ENCODE measurements around the gene USP34. TPM values are rescaled to one million over a fixed set of nuclear protein-coding genes. Genes with fewer than 3 reads are reported as not detected.
"Not testable (repeated sequence)": the region's sequence is repeated elsewhere in the genome, so short reads cannot be mapped to it uniquely, and the experiment has no call there.

USP34 gene
- total RNA-seq, 4 donors from 2014 or later = 120 to 210 (median 157) TPM

DNA sequence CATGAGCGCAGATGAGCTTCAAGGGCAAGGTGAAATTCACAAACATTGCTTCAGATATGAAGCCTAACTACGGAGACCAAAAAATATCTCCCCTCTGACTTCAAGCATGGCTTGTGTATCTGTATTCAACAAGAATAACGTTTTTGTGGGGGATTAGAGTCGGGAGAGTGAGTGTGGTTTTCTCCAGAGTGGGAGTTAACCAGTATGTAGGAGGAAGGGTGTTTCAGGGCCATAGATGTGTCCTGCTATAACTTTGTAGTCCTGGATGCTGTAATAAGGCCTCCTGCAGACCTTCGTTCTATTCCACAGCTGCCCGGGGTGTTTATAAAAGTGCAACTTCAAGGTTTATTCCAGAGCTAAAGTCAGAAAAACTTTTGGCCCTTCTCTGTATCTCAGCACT is 321.8 kb downstream of the USP34 start:
- no peak overlapping the region for H3K4me3 ChIP-seq
- no peak for TF ChIP-seq EP300 (IDR thresholded peaks at IDR 0.05)
- TF ChIP-seq POLR2A (IDR thresholded peaks at IDR 0.05) = no peak
- TF ChIP-seq, protein P1, sequence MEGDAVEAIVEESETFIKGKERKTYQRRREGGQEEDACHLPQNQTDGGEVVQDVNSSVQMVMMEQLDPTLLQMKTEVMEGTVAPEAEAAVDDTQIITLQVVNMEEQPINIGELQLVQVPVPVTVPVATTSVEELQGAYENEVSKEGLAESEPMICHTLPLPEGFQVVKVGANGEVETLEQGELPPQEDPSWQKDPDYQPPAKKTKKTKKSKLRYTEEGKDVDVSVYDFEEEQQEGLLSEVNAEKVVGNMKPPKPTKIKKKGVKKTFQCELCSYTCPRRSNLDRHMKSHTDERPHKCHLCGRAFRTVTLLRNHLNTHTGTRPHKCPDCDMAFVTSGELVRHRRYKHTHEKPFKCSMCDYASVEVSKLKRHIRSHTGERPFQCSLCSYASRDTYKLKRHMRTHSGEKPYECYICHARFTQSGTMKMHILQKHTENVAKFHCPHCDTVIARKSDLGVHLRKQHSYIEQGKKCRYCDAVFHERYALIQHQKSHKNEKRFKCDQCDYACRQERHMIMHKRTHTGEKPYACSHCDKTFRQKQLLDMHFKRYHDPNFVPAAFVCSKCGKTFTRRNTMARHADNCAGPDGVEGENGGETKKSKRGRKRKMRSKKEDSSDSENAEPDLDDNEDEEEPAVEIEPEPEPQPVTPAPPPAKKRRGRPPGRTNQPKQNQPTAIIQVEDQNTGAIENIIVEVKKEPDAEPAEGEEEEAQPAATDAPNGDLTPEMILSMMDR (IDR thresholded peaks at IDR 0.05) = no peak
- no peak for TF ChIP-seq POLR2AphosphoS5 (IDR thresholded peaks at IDR 0.05)
- WGBS, 2 donors (ENCODE audit: low coverage in 1 of 2) = 78 to 93% methylated on average over 3 to 4 of the region's 6 CpGs

DNA sequence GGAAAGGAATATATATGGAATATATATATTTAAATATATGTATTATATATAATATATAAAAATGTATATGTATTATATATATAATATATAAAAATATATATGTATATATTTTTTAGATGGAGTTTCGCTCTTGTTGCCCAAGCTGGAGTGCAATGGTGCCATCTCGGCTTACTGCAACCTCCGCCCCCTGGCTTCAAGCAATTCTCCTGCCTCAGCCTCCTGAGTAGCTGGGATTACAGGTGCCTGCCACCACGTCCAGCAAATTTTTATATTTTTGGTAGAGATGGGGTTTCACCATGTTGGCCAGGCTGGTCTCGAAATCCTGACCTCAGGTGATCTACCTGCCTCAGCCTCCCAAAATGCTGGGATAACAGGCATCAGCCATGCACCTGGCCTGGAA is 322.8 kb downstream of the USP34 start:
- not testable (repeated sequence) for H3K9me3 ChIP-seq, H3K27ac ChIP-seq, ATAC-seq, H3K27me3 ChIP-seq, H3K4me1 ChIP-seq, H3K4me3 ChIP-seq
- 87 to 90% methylated on average over 2 to 5 of the region's 5 CpGs for WGBS, 2 donors (ENCODE audit: low coverage in 1 of 2)
- peaks cover 0 to 41% of the 10 kb centered on the region in 2 donors for H3K36me3 ChIP-seq

More for the DNA sequence above, 321.8 kb downstream of the USP34 start:
- H3K27ac ChIP-seq = no peak overlapping the region
- peaks cover 0 to 10% (median 0%) of the 10 kb centered on the region in 3 donors for H3K4me1 ChIP-seq
- H3K9me3 ChIP-seq = no peaks in the 10 kb centered on the region
- H3K27me3 ChIP-seq = no peaks in the 10 kb centered on the region
- ATAC-seq = no peak
- peaks cover 0 to 41% of the 10 kb centered on the region in 2 donors for H3K36me3 ChIP-seq

DNA sequence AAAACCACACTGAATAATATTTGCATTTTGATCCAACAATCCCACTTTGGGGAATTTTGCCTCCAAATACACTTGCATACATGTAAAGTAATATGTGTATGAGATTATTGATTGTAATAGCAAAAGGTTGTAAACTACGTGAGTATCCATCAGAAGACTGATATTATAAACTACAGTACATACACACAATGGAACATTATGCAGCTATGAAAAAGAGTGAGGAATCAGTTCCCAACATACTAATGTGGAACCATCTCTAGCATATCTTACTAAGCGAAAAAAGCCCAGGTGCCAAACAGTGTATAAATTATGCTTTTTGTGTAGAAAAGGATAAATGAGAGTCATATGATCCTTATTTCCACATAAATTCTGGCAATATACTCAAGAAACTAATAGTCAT is 324.9 kb downstream of the USP34 start:
- 95 to 100% methylated on average over 2 of the region's 2 CpGs for WGBS, 2 donors (ENCODE audit: low coverage in 1 of 2)
- no peaks in the 10 kb centered on the region for H3K9me3 ChIP-seq
- H3K27me3 ChIP-seq = no peaks in the 10 kb centered on the region
- H3K4me1 ChIP-seq = peaks cover 0 to 10% (median 0%) of the 10 kb centered on the region in 3 donors
- peak overlapping the region in 1 of 2 donors; percentile 59 for H3K4me3 ChIP-seq
- ATAC-seq = no peak
- H3K36me3 ChIP-seq = peaks cover 0 to 30% of the 10 kb centered on the region in 2 donors
- H3K27ac ChIP-seq = peak overlapping the region in 3 of 4 donors; percentile 3 to 84 (median 80)
- TF ChIP-seq POLR2A (IDR thresholded peaks at IDR 0.05) (no peak), EP300 (IDR thresholded peaks at IDR 0.05) (no peak), POLR2AphosphoS5 (IDR thresholded peaks at IDR 0.05) (no peak)
- TF ChIP-seq, protein P1 (IDR thresholded peaks at IDR 0.05) = no peak

DNA sequence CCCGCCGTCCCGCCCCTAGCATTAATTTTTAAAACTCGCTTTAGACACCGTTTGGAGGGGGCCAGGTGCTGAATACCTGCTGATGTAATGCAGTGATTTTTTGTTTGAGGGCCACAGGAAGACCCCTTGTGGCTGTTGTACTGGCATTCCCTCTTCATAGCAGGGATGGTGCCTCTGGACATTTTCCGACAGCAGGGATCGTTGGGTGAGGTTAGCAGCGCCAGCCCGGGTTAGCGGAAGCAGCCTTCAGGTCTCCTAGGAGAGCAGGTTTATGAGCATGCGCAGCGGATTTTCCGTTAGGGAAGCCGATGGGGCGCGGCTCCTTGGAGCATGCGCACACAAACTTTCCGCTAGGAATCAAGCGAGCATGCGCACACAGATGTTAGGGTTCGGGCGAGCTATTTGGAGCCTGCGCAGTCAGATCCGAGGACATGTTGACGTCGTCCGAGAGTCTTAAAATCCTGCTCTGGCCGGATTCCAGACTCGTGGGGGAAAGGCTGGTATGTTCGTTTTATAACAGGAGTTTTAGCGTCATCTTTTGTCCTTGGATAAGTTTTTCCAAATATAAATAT is 326.1 kb downstream of the USP34 start:
- peaks cover 0 to 10% (median 0%) of the 10 kb centered on the region in 3 donors for H3K4me1 ChIP-seq
- TF ChIP-seq EP300 (IDR thresholded peaks at IDR 0.05) (no peak), POLR2A (IDR thresholded peaks at IDR 0.05) (peak in 1 of 2 donors; percentile 40), POLR2AphosphoS5 (IDR thresholded peaks at IDR 0.05) (peak; percentile 63)
- TF ChIP-seq, protein P1 (IDR thresholded peaks at IDR 0.05) = peak in 1 of 4 experiments; percentile 6
- no peaks in the 10 kb centered on the region for H3K9me3 ChIP-seq
- 0 to 6% methylated on average over 3 to 16 of the region's 31 CpGs for WGBS, 2 donors (ENCODE audit: low coverage in 1 of 2)
- peak overlapping the region; percentile 59 to 83 for H3K4me3 ChIP-seq
- H3K27ac ChIP-seq = peak overlapping the region; percentile 74 to 84 (median 79)
- no peaks in the 10 kb centered on the region for H3K27me3 ChIP-seq
- peak; percentile 100 for ATAC-seq
- peaks cover 0 to 18% of the 10 kb centered on the region in 2 donors for H3K36me3 ChIP-seq

DNA sequence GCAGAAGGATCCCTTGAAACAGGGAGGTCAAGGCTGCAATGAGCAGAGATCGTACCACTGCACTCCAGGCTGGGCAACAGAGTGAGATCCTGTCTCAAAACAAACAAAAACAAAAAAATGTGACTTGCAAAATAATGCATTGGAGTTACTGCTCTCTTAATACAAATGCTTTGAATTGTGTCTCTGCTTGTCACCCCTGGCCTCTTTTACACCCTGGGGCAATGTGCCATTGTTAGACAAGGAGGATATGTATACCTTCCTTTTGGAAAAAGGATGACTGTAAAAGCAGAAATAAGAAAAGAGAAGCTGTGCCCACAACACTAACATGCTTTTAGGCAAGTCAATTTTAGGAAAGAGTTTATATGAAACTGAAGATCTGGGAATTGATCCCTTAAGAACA is 329.7 kb downstream of the USP34 start:
- ATAC-seq = no peak
- TF ChIP-seq, protein P1 (IDR thresholded peaks at IDR 0.05) = no peak
- no peak for TF ChIP-seq POLR2A (IDR thresholded peaks at IDR 0.05)
- no peak for TF ChIP-seq POLR2AphosphoS5 (IDR thresholded peaks at IDR 0.05)
- no peak for TF ChIP-seq EP300 (IDR thresholded peaks at IDR 0.05)
- Histone ChIP-seq H3K36me3 (no peaks in the 10 kb centered on the region), H3K4me3 (no peak overlapping the region), H3K27me3 (no peaks in the 10 kb centered on the region), H3K9me3 (no peaks in the 10 kb centered on the region), H3K27ac (no peak overlapping the region), H3K4me1 (peaks cover 0 to 9% (median 0%) of the 10 kb centered on the region in 3 donors)
- WGBS, 2 donors (ENCODE audit: low coverage in 1 of 2) = 100% methylated on average over 1 of the region's 1 CpG

All from gastroesophageal sphincter (tissue), 4 donors.